A673 (cell line): Measurements from ENCODE around the gene DIP2B.
"Not testable (repeated sequence)": the region's sequence is repeated elsewhere in the genome, so short reads cannot be mapped to it uniquely, and the experiment has no call there.

ENCODE experiments used
- EZH2 ChIP-seq: fragments of 200-600 bp; sonication (generic); IDR thresholded peaks from 2 replicates; pipeline ENCODE4 v1.6.1; 2017; ENCODE audit warnings: borderline replicate concordance, low read depth, mild to moderate bottlenecking, mixed read lengths, antibody characterized with exemption, low read length; ENCODE audit not compliant: poor library complexity, severe bottlenecking
- TF ChIP-seq, protein P1 (sequence below): fragments of 300-800, 200-600 bp; sonication (generic); conservative IDR thresholded peaks from 2 replicates; pipeline ENCODE4 v1.5.1; 2017; ENCODE audit warnings: low read depth, mild to moderate bottlenecking, antibody characterized with exemption, low read length, moderate library complexity, mixed read lengths

DNA sequence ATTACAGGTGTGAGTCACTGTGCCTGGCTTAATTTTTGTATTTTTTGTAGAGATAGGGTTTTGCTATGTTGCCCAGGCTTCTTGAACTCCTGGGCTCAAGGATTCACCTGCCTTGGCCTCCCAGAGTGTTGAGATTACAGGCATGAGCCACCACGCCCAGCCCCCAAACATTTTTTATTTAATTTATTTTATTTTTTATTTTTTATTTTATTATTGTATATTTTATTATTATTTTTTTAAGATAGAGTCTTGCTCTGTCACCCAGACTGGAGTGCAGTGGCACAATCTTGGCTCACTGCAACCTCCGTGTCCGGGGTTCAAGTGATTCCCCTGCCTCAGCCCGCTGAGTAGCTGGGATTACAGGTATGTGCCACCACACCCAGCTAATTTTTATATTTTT lies 17.0 kb downstream of the DIP2B start:
- TF ChIP-seq, protein P1, sequence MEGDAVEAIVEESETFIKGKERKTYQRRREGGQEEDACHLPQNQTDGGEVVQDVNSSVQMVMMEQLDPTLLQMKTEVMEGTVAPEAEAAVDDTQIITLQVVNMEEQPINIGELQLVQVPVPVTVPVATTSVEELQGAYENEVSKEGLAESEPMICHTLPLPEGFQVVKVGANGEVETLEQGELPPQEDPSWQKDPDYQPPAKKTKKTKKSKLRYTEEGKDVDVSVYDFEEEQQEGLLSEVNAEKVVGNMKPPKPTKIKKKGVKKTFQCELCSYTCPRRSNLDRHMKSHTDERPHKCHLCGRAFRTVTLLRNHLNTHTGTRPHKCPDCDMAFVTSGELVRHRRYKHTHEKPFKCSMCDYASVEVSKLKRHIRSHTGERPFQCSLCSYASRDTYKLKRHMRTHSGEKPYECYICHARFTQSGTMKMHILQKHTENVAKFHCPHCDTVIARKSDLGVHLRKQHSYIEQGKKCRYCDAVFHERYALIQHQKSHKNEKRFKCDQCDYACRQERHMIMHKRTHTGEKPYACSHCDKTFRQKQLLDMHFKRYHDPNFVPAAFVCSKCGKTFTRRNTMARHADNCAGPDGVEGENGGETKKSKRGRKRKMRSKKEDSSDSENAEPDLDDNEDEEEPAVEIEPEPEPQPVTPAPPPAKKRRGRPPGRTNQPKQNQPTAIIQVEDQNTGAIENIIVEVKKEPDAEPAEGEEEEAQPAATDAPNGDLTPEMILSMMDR = not testable (repeated sequence)
- not testable (repeated sequence) for TF ChIP-seq EZH2
